Endodermal cell (in vitro differentiated cells): Measurements from ENCODE around the gene ARHGEF26. TPM values are rescaled to one million over a fixed set of nuclear protein-coding genes. Genes with fewer than 3 reads are reported as not detected.
A peak's percentile ranks its signal among the peaks of the same experiment; 100 is the strongest.

Experiments
- DNase-seq: peaks from one replicate; pipeline ENCODE4 v3.0.0-alpha.2; 2017
- H3K27ac ChIP-seq: 2 replicates; pipeline ENCODE4 v1.5.1; 2013; ENCODE audit warnings: mild to moderate bottlenecking, low read depth, low read length, moderate library complexity
- H3K27me3 ChIP-seq: 2 replicates; pipeline ENCODE4 v1.6.1; 2013; ENCODE audit warnings: mild to moderate bottlenecking, low read length, moderate library complexity; ENCODE audit not compliant: insufficient read depth, control insufficient read depth, poor library complexity, severe bottlenecking
- H3K36me3 ChIP-seq: 2 replicates; pipeline ENCODE4 v1.7.0; 2013; ENCODE audit warnings: mild to moderate bottlenecking, low read length, moderate library complexity; ENCODE audit not compliant: control insufficient read depth, insufficient read depth
- H3K4me1 ChIP-seq: one replicate; pipeline ENCODE4 v1.7.0; 2013; ENCODE audit warnings: low read length; ENCODE audit not compliant: control insufficient read depth, insufficient read depth
- H3K4me3 ChIP-seq: 2 replicates; pipeline ENCODE4 v1.5.1; 2013; ENCODE audit warnings: mild to moderate bottlenecking, low read length, moderate library complexity
- H3K9ac ChIP-seq: 2 replicates; pipeline ENCODE4 v1.6.1; 2013; ENCODE audit warnings: mild to moderate bottlenecking, low read length, moderate library complexity; ENCODE audit not compliant: poor library complexity, severe bottlenecking; ENCODE audit errors: extremely low read depth
- H3K9me3 ChIP-seq: 2 replicates; pipeline ENCODE4 v1.6.1; 2013; ENCODE audit warnings: mild to moderate bottlenecking, low read length, moderate library complexity; ENCODE audit not compliant: control insufficient read depth
- H3K27ac Mint-ChIP-seq: 2 replicates; pipeline ENCODE4 v1.8.0; 2020; ENCODE audit warnings: mixed read lengths
- H3K27me3 Mint-ChIP-seq: 2 replicates; pipeline ENCODE4 v1.8.0; 2021; ENCODE audit warnings: mild to moderate bottlenecking, mixed read lengths; ENCODE audit not compliant: insufficient read depth
- H3K36me3 Mint-ChIP-seq: 2 replicates; pipeline ENCODE4 v1.8.0; 2020; ENCODE audit warnings: low read depth, mixed read lengths
- H3K4me1 Mint-ChIP-seq: 2 replicates; pipeline ENCODE4 v1.8.0; 2020; ENCODE audit warnings: mixed read lengths
- H3K4me3 Mint-ChIP-seq: 2 replicates; pipeline ENCODE4 v1.8.0; 2020; ENCODE audit warnings: mild to moderate bottlenecking, moderate library complexity, mixed read lengths
- H3K9me3 Mint-ChIP-seq: 2 replicates; pipeline ENCODE4 v1.8.0; 2020; ENCODE audit warnings: mild to moderate bottlenecking, mixed read lengths
- CTCF ChIP-seq: fragments of 200-600 bp; sonication (generic); conservative IDR thresholded peaks from 2 replicates; pipeline ENCODE4 v1.5.0; 2021; ENCODE audit warnings: antibody characterized with exemption, mild to moderate bottlenecking
- WGBS, 2 experiments: methylation state at CpG; one replicate each; pipeline versions ENCODE4 v1.1.5 to v1.1.7; 2013; ENCODE audit warnings: missing lambda C conversion rate in 2 of 2, mixed read lengths in 1 of 2; ENCODE audit not compliant: insufficient coverage in 1 of 2, insufficient read length in 1 of 2; 5-methylcytosine and 5-hydroxymethylcytosine counted together
- total RNA-seq, 2 donors: library from RNA; stranded (reverse); fragmentation: NEBNext Ultra II Directional in 1 of 2; extraction: Animal tissue kit (Norgen Biotek cat#: 25700) in 1 of 2; gene quantifications; 2 replicates in 1 of 2; 3 replicates in 1 of 2; pipeline ENCODE4 v1.2.1, GENCODE V29; 2021

The ARHGEF26 gene
- total RNA-seq, 2 donors from 2014 or later: 10.1 to 12.4 TPM

GRCh38 chr3:154143873-154144272 lies 22.7 kb downstream of the ARHGEF26 start:
- 46 to 69% methylated on average over 2 of the region's 2 CpGs for WGBS, 2 experiments
- Histone ChIP-seq H3K4me1 (no peaks in the 10 kb centered on the region), H3K36me3 (no peaks in the 10 kb centered on the region), H3K27ac (no peak overlapping the region), H3K4me3 (no peak overlapping the region), H3K9ac (no peak overlapping the region), H3K9me3 (no peaks in the 10 kb centered on the region), H3K27me3 (no peaks in the 10 kb centered on the region)
- TF ChIP-seq CTCF: no peak
- DNase-seq: peak; percentile 55
- Mint-ChIP-seq H3K27me3 (no peaks in the 10 kb centered on the region), H3K4me1 (peaks cover 28% of the 10 kb centered on the region), H3K27ac (peak overlapping the region; percentile 59), H3K4me3 (no peak overlapping the region), H3K36me3 (no peaks in the 10 kb centered on the region), H3K9me3 (no peaks in the 10 kb centered on the region)

GRCh38 chr3:154144825-154145465 lies 23.8 kb downstream of the ARHGEF26 start:
- no peaks in the 10 kb centered on the region for H3K4me1 ChIP-seq
- H3K9ac ChIP-seq: no peak overlapping the region
- H3K36me3 ChIP-seq: no peaks in the 10 kb centered on the region
- no peak overlapping the region for H3K27ac ChIP-seq
- DNase-seq: no peak
- Mint-ChIP-seq H3K36me3 (no peaks in the 10 kb centered on the region), H3K27me3 (no peaks in the 10 kb centered on the region), H3K4me1 (peaks cover 28% of the 10 kb centered on the region), H3K9me3 (no peaks in the 10 kb centered on the region), H3K4me3 (no peak overlapping the region), H3K27ac (no peak overlapping the region)
- no peak overlapping the region for H3K4me3 ChIP-seq
- no peak for TF ChIP-seq CTCF
- 38% methylated on average over 1 of the region's 1 CpG; no CpG with 5 or more reads in 1 of the 2 experiments for WGBS, 2 experiments
- H3K9me3 ChIP-seq: no peaks in the 10 kb centered on the region
- no peaks in the 10 kb centered on the region for H3K27me3 ChIP-seq

- Mint-ChIP-seq H3K27me3 (no peaks in the 10 kb centered on the region), H3K36me3 (no peaks in the 10 kb centered on the region), H3K4me3 (no peak overlapping the region), H3K27ac (no peak overlapping the region), H3K9me3 (no peaks in the 10 kb centered on the region), H3K4me1 (peaks cover 22% of the 10 kb centered on the region)
- Histone ChIP-seq H3K9ac (no peak overlapping the region), H3K36me3 (peaks cover 7% of the 10 kb centered on the region), H3K4me3 (no peak overlapping the region), H3K4me1 (no peaks in the 10 kb centered on the region), H3K27ac (no peak overlapping the region), H3K27me3 (no peaks in the 10 kb centered on the region), H3K9me3 (no peaks in the 10 kb centered on the region)
- no peak for TF ChIP-seq CTCF
- 70 to 95% methylated on average over 1 of the region's 1 CpG for WGBS, 2 experiments
- DNase-seq: peak; percentile 53
Measured at GRCh38 chr3:154148541-154148940, 27.4 kb downstream of the ARHGEF26 start.
